ENCODE data around the gene FGF18.

- TF ChIP-seq USF2 (CRISPR knock-in tag; IDR thresholded peaks at IDR 0.05): no peak
- TF ChIP-seq POLR2A (conservative IDR thresholded peaks at IDR 0.05): no peak
- no peak for TF ChIP-seq SIN3A (IDR thresholded peaks at IDR 0.05; ENCODE audit: borderline replicate concordance in 2 of 2, control insufficient read depth in 1 of 2, low read depth in 2 of 2, low read length in 2 of 2)
- TF ChIP-seq CTCF (IDR thresholded peaks at IDR 0.05 in 2 of 3, conservative IDR thresholded peaks at IDR 0.05 in 1 of 3; ENCODE audit: insufficient read depth in 2 of 3, low read depth in 1 of 3, low read length in 3 of 3): no peak
- no peak for TF ChIP-seq NONO (IDR thresholded peaks at IDR 0.05; ENCODE audit: low read depth in 2 of 2, low read length in 1 of 2)
- TF ChIP-seq FOXJ3 (CRISPR knock-in tag; IDR thresholded peaks at IDR 0.05): no peak
- no peak for TF ChIP-seq RBM17 (IDR thresholded peaks at IDR 0.05; ENCODE audit: borderline replicate concordance, low read depth, low read length)
- no peak for TF ChIP-seq RCOR1 (IDR thresholded peaks at IDR 0.05; ENCODE audit: borderline replicate concordance in 1 of 2, low read depth in 2 of 2, low read length in 2 of 2)
Measured at GRCh38 chr5:171429543-171429910, 10.1 kb downstream of the FGF18 start.
